HL-60 (cell line): ENCODE results near the gene PCID2.

Experiments used
- DNase-seq, 2 experiments: peaks; one replicate each; pipeline ENCODE4 v3.0.0-alpha.2; 2010 to 2020; ENCODE audit warnings: low read depth in 1 of 2, low spot score in 1 of 2
- H3K27ac ChIP-seq: fragments of 250-450 bp; sonication (Bioruptor Pico); replicated peaks from 2 replicates; pipeline ENCODE4 v1.5.1; 2020; ENCODE audit warnings: mild to moderate bottlenecking, moderate library complexity
- H3K27me3 ChIP-seq: fragments of 250-450 bp; sonication (Bioruptor Pico); 2 replicates; pipeline ENCODE4 v1.5.1; 2021; ENCODE audit warnings: mild to moderate bottlenecking, moderate library complexity; ENCODE audit not compliant: insufficient read depth, poor library complexity, severe bottlenecking
- H3K4me3 ChIP-seq: replicated peaks from 2 replicates; pipeline ENCODE4 v1.5.1; 2011; ENCODE audit warnings: mild to moderate bottlenecking, control low read depth, low read length; ENCODE audit not compliant: insufficient read depth
- GABPA ChIP-seq: IDR thresholded peaks from 2 replicates; pipeline ENCODE4 v1.6.1; 2012; ENCODE audit warnings: low read depth
- POLR2AphosphoS5 ChIP-seq: IDR thresholded peaks from 2 replicates; pipeline ENCODE4 v1.6.1; 2012; ENCODE audit warnings: low read depth
- SPI1 ChIP-seq: IDR thresholded peaks from 2 replicates; pipeline ENCODE4 v1.6.1; 2012; ENCODE audit warnings: low read depth, mild to moderate bottlenecking, borderline replicate concordance
- TF ChIP-seq, protein P1 (sequence below): IDR thresholded peaks from 2 replicates; pipeline ENCODE4 v1.6.1; 2012; ENCODE audit warnings: low read depth; ENCODE audit not compliant: insufficient replicate concordance
- TF ChIP-seq, protein P2 (sequence below): IDR thresholded peaks from one replicate; pipeline ENCODE4 v1.5.1; 2011; ENCODE audit warnings: low read length, control low read depth, inconsistent platforms; ENCODE audit not compliant: insufficient read depth

The PCID2 gene

GRCh38 chr13:113176822-113177221 is 31.6 kb downstream of the PCID2 start:
- TF ChIP-seq POLR2AphosphoS5 (no peak), SPI1 (no peak), GABPA (no peak)
- TF ChIP-seq, protein P1, sequence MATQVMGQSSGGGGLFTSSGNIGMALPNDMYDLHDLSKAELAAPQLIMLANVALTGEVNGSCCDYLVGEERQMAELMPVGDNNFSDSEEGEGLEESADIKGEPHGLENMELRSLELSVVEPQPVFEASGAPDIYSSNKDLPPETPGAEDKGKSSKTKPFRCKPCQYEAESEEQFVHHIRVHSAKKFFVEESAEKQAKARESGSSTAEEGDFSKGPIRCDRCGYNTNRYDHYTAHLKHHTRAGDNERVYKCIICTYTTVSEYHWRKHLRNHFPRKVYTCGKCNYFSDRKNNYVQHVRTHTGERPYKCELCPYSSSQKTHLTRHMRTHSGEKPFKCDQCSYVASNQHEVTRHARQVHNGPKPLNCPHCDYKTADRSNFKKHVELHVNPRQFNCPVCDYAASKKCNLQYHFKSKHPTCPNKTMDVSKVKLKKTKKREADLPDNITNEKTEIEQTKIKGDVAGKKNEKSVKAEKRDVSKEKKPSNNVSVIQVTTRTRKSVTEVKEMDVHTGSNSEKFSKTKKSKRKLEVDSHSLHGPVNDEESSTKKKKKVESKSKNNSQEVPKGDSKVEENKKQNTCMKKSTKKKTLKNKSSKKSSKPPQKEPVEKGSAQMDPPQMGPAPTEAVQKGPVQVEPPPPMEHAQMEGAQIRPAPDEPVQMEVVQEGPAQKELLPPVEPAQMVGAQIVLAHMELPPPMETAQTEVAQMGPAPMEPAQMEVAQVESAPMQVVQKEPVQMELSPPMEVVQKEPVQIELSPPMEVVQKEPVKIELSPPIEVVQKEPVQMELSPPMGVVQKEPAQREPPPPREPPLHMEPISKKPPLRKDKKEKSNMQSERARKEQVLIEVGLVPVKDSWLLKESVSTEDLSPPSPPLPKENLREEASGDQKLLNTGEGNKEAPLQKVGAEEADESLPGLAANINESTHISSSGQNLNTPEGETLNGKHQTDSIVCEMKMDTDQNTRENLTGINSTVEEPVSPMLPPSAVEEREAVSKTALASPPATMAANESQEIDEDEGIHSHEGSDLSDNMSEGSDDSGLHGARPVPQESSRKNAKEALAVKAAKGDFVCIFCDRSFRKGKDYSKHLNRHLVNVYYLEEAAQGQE, result no peak
- TF ChIP-seq, protein P2, sequence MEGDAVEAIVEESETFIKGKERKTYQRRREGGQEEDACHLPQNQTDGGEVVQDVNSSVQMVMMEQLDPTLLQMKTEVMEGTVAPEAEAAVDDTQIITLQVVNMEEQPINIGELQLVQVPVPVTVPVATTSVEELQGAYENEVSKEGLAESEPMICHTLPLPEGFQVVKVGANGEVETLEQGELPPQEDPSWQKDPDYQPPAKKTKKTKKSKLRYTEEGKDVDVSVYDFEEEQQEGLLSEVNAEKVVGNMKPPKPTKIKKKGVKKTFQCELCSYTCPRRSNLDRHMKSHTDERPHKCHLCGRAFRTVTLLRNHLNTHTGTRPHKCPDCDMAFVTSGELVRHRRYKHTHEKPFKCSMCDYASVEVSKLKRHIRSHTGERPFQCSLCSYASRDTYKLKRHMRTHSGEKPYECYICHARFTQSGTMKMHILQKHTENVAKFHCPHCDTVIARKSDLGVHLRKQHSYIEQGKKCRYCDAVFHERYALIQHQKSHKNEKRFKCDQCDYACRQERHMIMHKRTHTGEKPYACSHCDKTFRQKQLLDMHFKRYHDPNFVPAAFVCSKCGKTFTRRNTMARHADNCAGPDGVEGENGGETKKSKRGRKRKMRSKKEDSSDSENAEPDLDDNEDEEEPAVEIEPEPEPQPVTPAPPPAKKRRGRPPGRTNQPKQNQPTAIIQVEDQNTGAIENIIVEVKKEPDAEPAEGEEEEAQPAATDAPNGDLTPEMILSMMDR, result no peak
- DNase-seq, result no peak
- H3K27me3 ChIP-seq, result no peaks in the 10 kb centered on the region
- no peak overlapping the region for H3K27ac ChIP-seq
- no peak overlapping the region for H3K4me3 ChIP-seq

DNA sequence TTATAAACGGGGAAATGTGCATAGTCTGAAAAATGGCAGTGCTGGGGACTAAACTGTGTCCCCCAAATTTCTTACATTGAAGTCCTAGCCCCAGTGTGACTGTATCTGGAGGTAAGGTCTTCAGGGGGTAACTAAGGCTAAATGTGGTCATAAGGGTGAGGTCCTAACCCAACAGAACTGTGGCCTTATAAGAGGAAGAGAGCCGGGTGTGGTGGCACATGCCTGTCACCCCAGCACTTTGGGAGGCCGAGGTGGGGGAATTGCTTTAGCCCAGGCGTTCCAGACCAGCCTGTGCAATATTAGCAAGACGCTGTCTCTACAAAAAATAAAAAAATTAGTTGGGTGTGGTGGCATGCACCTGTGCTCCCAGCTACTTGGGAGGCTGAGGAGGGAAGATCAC is 32.2 kb downstream of the PCID2 start:
- Histone ChIP-seq H3K27ac (no peak overlapping the region), H3K27me3 (no peaks in the 10 kb centered on the region), H3K4me3 (no peak overlapping the region)
- TF ChIP-seq POLR2AphosphoS5 (no peak), GABPA (no peak), SPI1 (no peak)
- TF ChIP-seq, protein P1, result no peak
- TF ChIP-seq, protein P2, result no peak
- DNase-seq, result peak in 1 of 2 experiments; percentile 45

DNA sequence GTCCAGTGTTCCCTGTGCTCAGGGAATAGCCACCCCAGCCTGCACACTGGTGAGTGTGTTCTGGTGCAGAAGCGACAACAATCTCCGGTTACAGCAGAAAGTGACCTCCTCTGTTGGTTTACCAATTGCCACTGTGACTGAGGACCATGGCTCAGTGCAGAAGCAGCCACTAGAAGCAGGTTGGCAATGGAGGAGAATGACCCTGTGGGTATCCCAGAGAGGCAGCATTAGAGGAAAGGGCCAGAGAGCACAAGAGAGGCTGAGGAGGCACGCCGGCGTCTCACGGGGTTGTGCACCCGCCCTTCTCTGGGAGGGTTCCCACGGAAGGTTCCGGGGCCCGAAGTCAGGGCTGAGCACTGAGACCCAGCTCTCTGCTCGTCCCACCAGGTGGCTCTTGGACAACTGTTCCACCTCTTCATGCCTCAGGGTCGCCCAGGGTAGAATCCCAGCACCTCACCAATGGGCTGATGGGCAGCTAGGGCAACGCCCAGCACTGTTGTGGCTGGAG is 36.0 kb downstream of the PCID2 start:
- no peak for TF ChIP-seq POLR2AphosphoS5
- TF ChIP-seq, protein P2, result no peak
- no peak for TF ChIP-seq SPI1
- no peaks in the 10 kb centered on the region for H3K27me3 ChIP-seq
- no peak overlapping the region for H3K4me3 ChIP-seq
- no peak overlapping the region for H3K27ac ChIP-seq
- DNase-seq, result no peak
